D721Med (cell line): ENCODE data around the gene EIF3I.

ENCODE experiments used
- DNase-seq: peaks from one replicate; pipeline ENCODE4 v3.0.0; 2011; ENCODE audit warnings: low spot score; ENCODE audit not compliant: insufficient read length
- FAIRE-seq: peaks from 2 replicates; lab custom pipeline; 2011; peaks lifted over from hg19 to GRCh38; lab: Jason Lieb, UNC
- TF ChIP-seq, protein P1 (sequence below): IDR thresholded peaks from 2 replicates; pipeline ENCODE4 v1.5.1; 2012; ENCODE audit warnings: mild to moderate bottlenecking, control low read depth; ENCODE audit not compliant: insufficient read depth; ENCODE audit errors: missing control alignments

Gene EIF3I

DNA sequence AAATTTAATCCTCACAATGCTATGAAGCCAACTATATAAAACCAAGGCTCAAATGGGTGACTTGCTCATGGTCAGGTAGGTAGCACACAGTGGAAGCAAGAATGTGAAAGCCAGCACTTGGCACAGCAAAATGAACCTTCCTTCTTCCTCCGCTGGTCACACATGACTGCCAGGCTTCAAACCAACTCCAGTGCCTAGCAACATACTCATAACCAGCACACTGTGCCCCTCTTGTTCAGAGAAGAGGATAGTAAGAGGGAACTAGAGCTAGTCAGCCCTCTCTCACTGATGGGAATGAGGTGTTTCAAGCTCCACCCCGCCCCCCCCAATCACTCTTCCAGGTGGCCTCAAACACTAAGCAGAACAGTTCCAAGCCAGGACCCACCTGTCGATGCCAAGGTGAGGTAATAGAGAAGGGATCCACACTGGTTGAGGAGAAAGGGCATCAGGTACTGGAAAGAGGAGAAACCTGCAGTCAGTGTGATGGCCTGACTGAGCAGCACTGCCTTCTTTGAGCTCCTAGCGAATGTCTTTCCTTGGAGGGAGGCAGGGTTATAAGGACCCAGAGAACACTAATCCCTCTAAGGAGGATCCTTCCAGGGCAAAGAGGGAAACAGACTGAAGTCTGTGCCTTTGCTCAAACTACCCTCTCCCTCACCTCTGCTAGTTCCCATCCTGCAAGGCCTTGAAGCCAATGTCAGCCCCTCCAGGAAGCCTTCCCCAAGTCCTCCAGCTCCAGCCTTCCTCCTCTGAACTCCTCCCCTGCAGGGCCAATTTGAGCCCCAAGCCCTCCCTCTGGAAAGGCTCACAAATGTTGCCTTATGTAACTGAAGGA, 1.2 kb upstream of the EIF3I start:
- DNase-seq, result no peak
- TF ChIP-seq, protein P1, sequence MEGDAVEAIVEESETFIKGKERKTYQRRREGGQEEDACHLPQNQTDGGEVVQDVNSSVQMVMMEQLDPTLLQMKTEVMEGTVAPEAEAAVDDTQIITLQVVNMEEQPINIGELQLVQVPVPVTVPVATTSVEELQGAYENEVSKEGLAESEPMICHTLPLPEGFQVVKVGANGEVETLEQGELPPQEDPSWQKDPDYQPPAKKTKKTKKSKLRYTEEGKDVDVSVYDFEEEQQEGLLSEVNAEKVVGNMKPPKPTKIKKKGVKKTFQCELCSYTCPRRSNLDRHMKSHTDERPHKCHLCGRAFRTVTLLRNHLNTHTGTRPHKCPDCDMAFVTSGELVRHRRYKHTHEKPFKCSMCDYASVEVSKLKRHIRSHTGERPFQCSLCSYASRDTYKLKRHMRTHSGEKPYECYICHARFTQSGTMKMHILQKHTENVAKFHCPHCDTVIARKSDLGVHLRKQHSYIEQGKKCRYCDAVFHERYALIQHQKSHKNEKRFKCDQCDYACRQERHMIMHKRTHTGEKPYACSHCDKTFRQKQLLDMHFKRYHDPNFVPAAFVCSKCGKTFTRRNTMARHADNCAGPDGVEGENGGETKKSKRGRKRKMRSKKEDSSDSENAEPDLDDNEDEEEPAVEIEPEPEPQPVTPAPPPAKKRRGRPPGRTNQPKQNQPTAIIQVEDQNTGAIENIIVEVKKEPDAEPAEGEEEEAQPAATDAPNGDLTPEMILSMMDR, result no peak
- no peak for FAIRE-seq

DNA sequence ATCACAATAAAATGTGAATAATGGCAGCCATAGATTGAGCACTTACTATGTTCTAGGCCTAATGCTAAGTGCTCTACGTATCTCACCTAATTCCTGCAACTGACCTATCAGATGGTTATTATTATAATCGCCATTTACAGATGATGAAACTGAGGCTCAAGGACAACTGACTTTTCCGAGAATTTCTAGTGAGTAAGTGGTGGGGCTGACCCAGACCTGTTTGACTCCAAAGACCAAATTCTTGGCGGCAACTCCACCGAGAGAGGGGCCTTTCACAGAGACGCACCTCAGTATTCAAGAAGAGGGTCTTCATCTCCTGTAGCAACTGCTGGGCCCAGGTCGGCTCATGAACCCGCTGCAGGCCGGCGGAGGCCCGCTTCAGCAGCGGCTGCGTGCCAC, 627 bp upstream of the EIF3I start:
- TF ChIP-seq, protein P1, result no peak
- FAIRE-seq (no peak), DNase-seq (no peak)

DNA sequence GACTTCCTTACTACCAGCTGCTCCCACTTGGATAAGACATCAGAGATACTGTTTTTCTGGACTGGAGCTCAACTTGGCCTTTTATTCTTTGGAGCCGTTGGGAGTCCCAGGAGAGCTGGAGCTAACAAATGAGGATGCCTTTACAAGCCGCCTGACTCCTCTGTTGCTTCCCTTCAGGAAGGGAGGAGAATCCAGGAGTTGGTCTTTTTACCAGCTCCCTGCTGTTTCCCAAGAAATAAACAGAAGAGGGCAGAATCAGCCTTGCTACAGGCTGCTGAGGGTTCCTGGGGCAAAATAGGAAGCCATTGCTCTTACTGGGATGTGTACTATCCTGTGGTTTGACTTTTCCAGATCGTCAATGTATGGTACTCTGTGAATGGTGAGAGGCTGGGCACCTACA, 1.5 kb downstream of the EIF3I start:
- FAIRE-seq (no peak), DNase-seq (no peak)
- TF ChIP-seq, protein P1, result no peak

DNA sequence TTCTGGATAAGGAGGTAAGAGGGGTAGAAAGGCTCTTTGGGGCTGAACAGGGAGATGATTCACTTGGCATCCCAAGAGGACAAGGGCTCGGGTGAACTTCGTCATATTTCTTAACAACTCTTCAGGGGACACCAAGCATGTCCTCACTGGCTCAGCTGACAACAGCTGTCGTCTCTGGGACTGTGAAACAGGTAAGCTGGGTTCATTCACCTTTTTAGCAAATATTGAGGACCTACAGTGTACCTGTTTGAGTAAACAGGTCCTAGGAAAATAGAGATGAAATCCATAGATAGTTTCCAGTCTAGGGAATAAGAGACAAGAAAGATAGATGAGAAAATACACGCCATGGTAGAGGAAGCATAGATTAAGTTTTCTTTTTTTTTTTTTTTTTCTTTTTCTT, 2.1 kb downstream of the EIF3I start:
- TF ChIP-seq, protein P1, result no peak
- DNase-seq, result no peak
- no peak for FAIRE-seq

DNA sequence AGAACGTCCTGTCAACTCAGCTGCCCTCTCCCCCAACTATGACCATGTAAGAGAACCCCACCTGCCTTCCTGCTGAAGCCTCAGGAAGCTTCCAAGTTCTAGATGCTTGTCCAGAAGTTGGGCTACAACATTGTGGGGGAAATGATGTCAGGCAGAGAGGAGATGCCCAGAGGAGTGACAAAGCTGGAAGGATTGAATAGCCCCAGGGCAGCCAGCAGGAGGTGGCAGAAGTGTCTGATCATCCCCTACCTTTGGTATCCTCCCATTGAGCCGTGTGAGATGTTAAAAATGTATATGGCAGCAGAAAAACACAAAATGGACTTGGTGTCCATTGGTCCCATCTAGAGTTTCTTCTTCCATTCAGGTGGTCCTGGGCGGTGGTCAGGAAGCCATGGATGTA, 6.6 kb downstream of the EIF3I start:
- FAIRE-seq (no peak), DNase-seq (no peak)
- TF ChIP-seq, protein P1, result no peak

DNA sequence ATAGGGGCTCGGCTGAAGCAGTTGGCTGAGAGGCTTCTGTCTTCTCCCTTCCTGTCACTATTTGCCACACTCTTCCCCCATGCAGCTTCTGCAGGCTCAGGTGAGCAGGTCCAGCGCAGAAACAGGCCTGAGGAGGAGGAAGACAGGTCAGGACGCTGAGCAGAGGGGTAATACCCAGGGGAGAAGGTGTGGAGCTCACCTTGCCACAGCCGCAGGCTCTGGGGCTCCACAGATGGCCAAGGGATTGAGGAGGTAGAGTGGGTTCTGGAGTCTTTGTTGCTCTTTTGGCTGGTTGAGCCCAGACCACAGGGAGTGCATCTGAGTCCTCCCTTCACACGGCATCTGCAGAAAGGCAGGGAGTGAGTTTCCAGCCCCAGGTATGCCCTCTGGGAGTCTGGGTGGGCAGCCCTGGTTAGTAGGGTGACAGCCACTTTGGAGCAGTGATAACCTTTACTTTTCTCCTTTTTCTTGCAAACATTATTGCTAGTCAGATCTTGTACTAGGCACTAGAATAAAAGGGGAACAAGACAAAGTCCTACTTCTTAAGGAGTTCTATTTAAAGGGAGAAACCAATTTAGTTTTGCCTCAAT, 9.7 kb downstream of the EIF3I start:
- DNase-seq, result no peak
- TF ChIP-seq, protein P1, result no peak
- no peak for FAIRE-seq
